Fibroblast of skin of right quadriceps (primary cell): ENCODE results near the gene MYADM.
"Not testable (repeated sequence)": the region's sequence is repeated elsewhere in the genome, so short reads cannot be mapped to it uniquely, and the experiment has no call there.

Source experiments
- DNase-seq: peaks from one replicate; pipeline ENCODE4 v3.0.0-alpha.2; 2013

MYADM gene

DNA sequence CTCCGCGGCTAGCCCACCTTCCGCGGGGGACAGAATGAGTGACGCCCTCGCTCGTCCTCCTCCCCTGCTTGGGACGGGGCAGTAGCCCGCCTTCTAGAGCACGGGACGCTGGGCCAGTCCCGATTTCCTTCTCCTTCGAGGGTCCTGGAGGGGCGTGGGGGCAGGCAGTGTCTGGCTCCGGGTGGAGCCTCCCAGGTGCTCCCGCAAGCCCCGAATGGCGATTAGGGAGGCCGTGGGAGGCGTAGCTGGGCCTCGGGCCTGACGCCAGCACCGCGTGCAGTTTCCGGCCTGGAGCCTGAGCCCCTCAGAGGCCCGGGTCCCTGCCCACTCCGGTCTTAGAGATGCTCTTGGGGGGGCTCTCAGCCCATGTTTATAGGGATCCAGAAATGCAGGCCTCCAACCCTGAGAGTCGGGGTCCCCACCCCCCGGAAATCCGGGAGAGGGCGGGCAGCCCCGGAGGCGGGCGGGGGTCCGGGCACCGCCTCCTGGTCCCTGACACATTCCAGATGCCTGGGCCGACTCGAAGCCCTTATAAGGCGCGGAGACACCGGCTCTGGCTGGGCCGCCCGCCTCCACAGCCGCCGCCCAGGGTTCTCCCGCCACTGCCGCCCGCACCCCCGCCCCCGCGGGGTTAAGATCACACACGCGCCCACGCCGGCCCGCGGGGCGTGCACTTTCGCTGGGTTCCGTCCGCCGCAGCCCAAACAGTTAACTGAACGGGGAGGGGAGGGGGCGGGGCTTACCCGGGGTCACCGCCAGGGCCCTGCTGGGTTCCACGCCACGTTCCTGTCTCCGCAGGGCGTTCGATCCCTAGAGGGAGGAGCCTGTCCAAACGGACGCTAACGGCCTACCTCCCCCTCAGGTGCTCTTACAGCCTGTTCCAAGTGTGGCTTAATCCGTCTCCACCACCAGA, 1.5 kb downstream of the MYADM start:
- DNase-seq: peak; percentile 92

- not testable (repeated sequence) for DNase-seq
Observed at GRCh38 chr19:53869805-53870484, 2.3 kb downstream of the MYADM start.

- no peak for DNase-seq
Observed at GRCh38 chr19:53870485-53870844, 2.8 kb downstream of the MYADM start.

- DNase-seq: no peak
Observed at GRCh38 chr19:53871454-53871853, 3.8 kb downstream of the MYADM start.

GRCh38 chr19:53872762-53873161, 5.1 kb downstream of the MYADM start:
- no peak for DNase-seq

DNA sequence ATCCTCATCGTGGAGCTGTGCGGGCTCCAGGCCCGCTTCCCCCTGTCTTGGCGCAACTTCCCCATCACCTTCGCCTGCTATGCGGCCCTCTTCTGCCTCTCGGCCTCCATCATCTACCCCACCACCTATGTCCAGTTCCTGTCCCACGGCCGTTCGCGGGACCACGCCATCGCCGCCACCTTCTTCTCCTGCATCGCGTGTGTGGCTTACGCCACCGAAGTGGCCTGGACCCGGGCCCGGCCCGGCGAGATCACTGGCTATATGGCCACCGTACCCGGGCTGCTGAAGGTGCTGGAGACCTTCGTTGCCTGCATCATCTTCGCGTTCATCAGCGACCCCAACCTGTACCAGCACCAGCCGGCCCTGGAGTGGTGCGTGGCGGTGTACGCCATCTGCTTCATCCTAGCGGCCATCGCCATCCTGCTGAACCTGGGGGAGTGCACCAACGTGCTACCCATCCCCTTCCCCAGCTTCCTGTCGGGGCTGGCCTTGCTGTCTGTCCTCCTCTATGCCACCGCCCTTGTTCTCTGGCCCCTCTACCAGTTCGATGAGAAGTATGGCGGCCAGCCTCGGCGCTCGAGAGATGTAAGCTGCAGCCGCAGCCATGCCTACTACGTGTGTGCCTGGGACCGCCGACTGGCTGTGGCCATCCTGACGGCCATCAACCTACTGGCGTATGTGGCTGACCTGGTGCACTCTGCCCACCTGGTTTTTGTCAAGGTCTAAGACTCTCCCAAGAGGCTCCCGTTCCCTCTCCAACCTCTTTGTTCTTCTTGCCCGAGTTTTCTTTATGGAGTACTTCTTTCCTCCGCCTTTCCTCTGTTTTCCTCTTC, 6.3 kb downstream of the MYADM start:
- DNase-seq: no peak

- DNase-seq: no peak
Observed at GRCh38 chr19:53874606-53874990, 6.9 kb downstream of the MYADM start.

DNA sequence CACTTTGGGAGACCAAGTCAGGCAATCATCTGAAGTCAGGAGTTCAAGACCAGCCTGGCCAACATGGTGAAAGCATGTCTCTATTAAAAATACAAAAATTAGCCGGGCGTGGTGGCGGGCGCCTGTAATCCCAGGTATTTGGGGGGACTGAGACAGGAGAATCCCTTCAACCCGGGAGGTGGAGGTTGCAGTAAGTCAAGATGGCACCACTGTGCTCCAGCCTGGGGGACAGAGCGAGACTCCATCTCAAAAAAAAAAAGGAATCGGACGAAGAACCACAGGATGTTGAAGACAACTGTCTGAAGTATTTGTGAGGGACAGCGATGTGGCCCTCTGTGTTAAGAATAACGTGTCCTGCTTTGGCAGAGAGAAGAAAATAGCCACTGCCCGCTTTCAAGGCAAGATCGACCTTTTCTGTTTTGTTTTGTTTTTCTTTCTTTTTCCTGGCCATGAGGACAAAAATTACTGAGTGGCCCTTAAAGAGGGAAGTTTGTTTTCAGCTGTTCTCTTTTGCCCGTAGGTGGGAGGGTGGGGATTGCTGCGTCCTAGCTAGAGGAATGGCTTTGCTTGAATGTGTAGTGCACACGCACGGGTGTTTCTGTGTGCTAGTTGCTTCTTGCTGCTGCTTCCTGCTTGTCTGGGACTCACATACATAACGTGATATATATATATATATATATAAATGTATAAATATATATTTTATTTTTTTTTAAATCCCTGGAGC, 8.1 kb downstream of the MYADM start:
- DNase-seq: no peak

DNA sequence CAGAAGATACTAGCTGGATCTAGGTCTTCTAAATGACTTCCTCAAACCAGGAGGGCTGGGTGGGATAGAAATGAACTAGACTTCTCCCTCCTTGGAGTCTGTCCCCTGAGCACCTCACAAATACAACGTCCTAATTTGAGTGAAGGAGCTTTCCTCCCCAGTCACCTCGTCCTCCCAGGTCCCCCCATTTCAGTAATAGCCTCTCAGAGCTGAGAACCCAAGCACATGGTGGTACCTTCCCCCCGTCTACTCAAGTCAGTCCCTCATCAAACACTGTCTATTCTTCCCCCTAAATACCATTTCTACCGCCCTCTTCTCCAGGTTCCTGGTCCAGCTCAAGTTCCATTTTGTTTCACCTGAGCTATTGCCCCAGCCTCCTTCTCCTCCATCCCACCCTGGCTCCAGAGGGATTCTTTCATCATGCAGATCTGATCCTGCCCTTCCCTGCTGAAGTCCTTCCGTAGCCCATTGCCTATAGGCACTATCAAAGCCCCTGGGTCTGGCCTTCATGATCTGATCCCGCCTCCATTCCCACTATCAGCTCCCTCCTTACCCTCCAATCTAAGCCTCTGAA, 9.1 kb downstream of the MYADM start:
- no peak for DNase-seq

DNA sequence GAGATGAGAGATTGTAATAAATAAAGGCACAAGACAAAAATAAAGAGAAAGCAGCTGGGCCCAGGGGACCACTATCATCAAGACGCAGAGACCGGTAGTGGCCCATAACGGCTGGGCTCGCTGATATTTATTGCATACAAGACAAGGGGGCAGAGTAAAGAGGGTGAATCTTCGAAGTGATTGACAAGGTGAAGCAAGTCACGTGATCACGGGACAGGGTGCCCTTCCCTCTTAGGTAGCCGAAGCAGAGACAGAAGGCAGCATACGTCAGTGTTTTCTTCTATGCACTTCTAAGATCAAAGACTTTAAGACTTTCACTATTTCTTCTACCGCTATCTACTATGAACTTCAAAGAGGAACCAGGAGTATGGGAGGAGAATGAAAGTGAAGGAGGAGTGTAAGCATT, 9.7 kb downstream of the MYADM start:
- DNase-seq: no peak

- no peak for DNase-seq
Observed at GRCh38 chr19:53878776-53879139, 11.1 kb downstream of the MYADM start.

- peak; percentile 92 for DNase-seq
Observed at GRCh38 chr19:53879140-53880081, 11.7 kb downstream of the MYADM start.

GRCh38 chr19:53880711-53881481, 13.2 kb downstream of the MYADM start:
- DNase-seq: no peak

- no peak for DNase-seq
Observed at GRCh38 chr19:53881482-53882390, 14.1 kb downstream of the MYADM start, which contains the start of gene PRKCG. Gene PRKCG, plus strand, starts transcription at chr19:53882197. Its CDS starts 298 bp downstream, at chr19:53882495.

DNA sequence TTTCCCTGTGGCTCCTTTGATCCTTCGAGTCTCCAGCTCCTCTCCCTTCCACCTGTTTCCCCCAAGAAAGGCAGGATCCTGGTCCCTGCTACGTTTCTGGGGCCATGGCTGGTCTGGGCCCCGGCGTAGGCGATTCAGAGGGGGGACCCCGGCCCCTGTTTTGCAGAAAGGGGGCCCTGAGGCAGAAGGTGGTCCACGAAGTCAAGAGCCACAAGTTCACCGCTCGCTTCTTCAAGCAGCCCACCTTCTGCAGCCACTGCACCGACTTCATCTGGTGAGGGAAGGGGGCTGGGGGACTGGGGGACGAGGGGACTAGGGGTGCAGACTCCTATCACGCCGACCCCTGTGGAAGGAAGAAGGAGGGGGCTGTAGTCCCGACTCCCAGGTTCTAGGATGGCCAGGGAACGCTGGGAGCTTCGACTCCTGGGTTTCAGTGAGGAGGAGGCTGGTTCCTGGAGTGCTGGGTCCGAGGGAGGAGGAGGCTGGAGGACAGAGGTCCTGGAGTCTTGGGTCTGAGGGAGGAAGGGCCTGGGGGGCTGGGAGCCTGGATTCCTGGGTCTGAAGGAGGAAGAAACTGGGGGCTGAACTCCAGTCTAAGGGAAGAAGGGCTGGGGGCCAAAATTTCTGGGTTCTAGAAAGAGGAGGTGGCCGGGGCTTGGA, 14.8 kb downstream of the MYADM start:
- no peak for DNase-seq

- no peak for DNase-seq
Observed at GRCh38 chr19:53883231-53883661, 15.6 kb downstream of the MYADM start.

GRCh38 chr19:53883741-53884140, 16.1 kb downstream of the MYADM start:
- DNase-seq: no peak

GRCh38 chr19:53884256-53884655, 16.6 kb downstream of the MYADM start:
- no peak for DNase-seq

- DNase-seq: no peak
Observed at GRCh38 chr19:53885036-53885435, 17.4 kb downstream of the MYADM start.
